Subcutaneous abdominal adipose tissue (tissue), 5 donors: ENCODE measurements around the gene EDN3.

Source experiments
- H3K27ac ChIP-seq: one replicate; pipeline ENCODE4 v1.7.0; 2013; ENCODE audit warnings: low read depth, mild to moderate bottlenecking, inconsistent platforms, low read length, moderate library complexity
- H3K27me3 ChIP-seq, 5 donors: one replicate each; pipeline ENCODE4 v1.7.0; 2013; ENCODE audit warnings: low read length in 5 of 5, inconsistent platforms in 1 of 5; ENCODE audit not compliant: control insufficient read depth in 5 of 5, insufficient read depth in 4 of 5
- H3K36me3 ChIP-seq, 5 donors: one replicate each; pipeline ENCODE4 v1.7.0; 2013; ENCODE audit warnings: low read length in 5 of 5; ENCODE audit not compliant: control insufficient read depth in 5 of 5, insufficient read depth in 5 of 5
- H3K4me1 ChIP-seq, 5 donors: one replicate each; pipeline ENCODE4 v1.7.0; 2013; ENCODE audit warnings: low read length in 5 of 5, mild to moderate bottlenecking in 3 of 5, moderate library complexity in 1 of 5; ENCODE audit not compliant: control insufficient read depth in 5 of 5, insufficient read depth in 5 of 5
- H3K4me3 ChIP-seq, 5 donors: one replicate each; pipeline ENCODE4 v1.7.0; 2013; ENCODE audit warnings: low read length in 5 of 5, low read depth in 1 of 5
- H3K9ac ChIP-seq, 5 donors: one replicate each; pipeline ENCODE4 v1.7.0; 2013; ENCODE audit warnings: low read length in 5 of 5, mild to moderate bottlenecking in 4 of 5, moderate library complexity in 3 of 5
- H3K9me3 ChIP-seq, 5 donors: one replicate each; pipeline ENCODE4 v1.7.0; 2013; ENCODE audit warnings: low read length in 5 of 5; ENCODE audit not compliant: control insufficient read depth in 5 of 5
- donor health status: healthy.
- donor health status: healthy.
- donor health status: healthy.
- donor health status: healthy.
- donor health status: healthy.

The EDN3 gene

DNA sequence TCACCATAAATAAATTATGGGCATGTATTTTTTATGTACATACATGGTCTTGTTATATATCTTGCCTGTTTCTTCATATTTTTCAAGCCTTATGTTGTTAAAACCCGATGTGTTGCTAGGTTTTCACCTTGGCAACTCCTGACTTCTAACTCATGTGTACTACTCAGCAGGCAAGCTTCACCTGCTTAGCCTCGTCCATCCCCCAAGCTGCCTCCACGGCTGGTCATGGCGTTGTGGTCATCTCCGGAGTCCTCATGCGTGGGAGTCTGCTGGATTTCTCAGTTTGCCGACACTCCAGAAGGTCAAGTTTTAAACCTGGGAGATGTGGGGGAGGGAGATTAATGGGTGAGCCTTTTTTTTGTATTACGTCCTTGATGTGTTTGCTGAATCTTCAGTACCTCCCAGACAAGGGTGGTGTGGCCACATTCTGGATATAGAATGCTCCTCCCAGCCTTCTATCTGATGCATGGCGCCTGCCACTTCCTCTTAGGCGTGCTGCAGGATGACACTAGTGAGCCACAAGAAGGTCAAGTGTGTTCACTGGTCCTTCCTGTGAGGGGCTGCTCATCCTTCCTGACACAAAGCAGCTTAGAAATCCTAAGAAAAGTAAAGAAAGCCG lies 26.6 kb upstream of the EDN3 start:
- H3K9ac ChIP-seq, result no peak overlapping the region
- peaks cover 0 to 7% (median 4%) of the 10 kb centered on the region in 5 donors for H3K27me3 ChIP-seq
- no peak overlapping the region for H3K4me3 ChIP-seq
- no peaks in the 10 kb centered on the region for H3K9me3 ChIP-seq
- no peak overlapping the region for H3K27ac ChIP-seq
- no peaks in the 10 kb centered on the region for H3K36me3 ChIP-seq
- H3K4me1 ChIP-seq, result peaks cover 0 to 14% (median 3%) of the 10 kb centered on the region in 5 donors

DNA sequence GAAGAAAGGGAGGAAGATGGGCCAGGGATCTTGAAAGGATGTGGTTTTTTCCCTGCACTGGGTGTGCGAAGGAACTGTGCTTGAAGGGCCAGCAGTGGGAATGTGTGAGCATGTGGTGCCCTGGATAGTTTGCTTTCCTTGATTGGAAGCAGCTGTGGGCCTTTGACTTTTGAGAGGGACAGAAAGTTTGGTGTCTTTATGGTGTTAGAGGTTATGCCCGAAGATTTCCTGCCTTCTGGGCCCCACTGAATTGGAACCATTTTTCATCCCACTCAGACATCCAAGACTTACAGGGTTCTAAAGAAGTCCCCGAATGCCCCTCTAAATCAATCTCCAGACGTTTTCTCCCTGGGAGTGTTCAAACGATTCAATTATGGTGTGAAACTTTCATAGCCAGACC lies 23.5 kb upstream of the EDN3 start:
- Histone ChIP-seq H3K36me3 (no peaks in the 10 kb centered on the region), H3K9ac (no peak overlapping the region), H3K27me3 (peaks cover 0 to 4% (median 0%) of the 10 kb centered on the region in 5 donors), H3K9me3 (no peaks in the 10 kb centered on the region), H3K4me3 (no peak overlapping the region), H3K4me1 (peaks cover 0 to 43% (median 24%) of the 10 kb centered on the region in 5 donors), H3K27ac (no peak overlapping the region)

DNA sequence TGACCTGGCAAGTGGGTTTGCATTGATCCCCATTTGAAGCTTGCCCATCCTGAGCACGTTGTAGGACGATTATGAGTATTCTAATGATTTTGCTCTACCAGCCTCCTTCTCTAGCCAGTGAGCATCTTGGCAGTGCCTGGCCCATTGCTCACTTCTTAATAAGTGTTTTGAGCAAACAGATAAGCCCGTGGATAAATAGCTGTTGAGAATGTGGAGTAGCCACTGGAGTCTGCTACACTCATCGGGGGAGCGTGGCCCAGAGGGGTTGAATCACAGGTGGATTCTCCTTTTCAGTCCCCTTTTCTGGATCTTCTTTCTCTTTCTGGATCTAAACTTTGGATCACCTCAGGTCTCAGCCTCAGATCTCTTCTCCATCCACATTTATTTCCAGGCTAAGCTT lies 15.9 kb upstream of the EDN3 start:
- Histone ChIP-seq H3K9me3 (no peaks in the 10 kb centered on the region), H3K4me1 (peaks cover 0 to 23% (median 15%) of the 10 kb centered on the region in 5 donors), H3K9ac (no peak overlapping the region), H3K27ac (no peak overlapping the region), H3K36me3 (no peaks in the 10 kb centered on the region), H3K4me3 (no peak overlapping the region), H3K27me3 (no peaks in the 10 kb centered on the region)

DNA sequence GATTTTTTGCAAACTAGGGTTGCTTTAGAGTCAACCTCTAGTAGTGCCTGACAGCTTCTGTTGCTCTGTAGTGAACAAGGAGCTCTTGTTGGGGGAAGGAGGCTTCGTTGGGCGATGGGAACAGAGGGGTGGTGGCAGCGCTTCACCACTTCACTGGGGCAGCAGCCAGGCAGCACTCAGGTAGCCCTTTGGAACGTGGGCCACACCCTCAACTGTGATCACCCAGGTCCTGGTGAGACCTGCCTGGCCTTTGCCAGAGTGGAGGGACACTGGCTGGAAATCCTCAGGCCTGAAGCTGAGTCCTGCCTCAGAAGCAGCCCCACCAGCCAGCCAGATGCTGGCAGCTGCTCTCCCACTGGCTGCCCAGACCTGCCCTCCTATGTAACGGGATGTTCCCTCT lies 10.4 kb upstream of the EDN3 start:
- Histone ChIP-seq H3K27me3 (peaks cover 4 to 9% (median 6%) of the 10 kb centered on the region in 5 donors), H3K36me3 (no peaks in the 10 kb centered on the region), H3K27ac (no peak overlapping the region), H3K4me3 (no peak overlapping the region), H3K4me1 (no peaks in the 10 kb centered on the region), H3K9ac (no peak overlapping the region), H3K9me3 (no peaks in the 10 kb centered on the region)

DNA sequence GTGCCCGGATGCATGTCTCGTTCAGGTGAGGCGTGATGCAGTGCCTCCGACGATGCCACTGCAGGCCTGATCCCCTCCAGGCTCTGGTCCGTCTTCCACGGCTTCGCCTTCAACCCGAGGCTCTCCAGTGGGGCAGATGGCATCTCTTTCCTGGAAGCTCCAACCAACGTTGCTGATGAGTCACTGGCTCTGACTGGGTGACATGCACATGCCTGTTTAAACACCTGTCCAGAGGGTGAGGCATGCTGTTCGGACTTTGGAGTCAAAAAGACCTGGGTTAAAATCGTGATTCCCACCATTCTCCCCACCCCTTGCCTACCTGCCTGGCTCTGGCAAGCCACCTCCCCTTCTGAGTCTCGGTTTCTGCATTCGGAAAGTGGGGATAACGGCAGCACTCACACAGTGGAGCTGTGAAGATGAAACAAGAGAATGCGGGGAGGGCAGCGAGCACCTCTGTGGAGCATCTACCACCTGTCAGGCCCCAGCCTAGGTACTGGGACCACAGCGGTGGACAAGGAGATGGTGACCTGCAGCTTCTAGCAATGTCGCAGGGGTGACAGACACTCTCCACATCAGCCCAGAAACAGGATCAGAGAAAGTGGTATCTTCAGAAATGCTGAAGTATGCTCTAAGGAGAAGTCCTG lies 8.5 kb upstream of the EDN3 start:
- Histone ChIP-seq H3K9me3 (no peaks in the 10 kb centered on the region), H3K27ac (no peak overlapping the region), H3K9ac (no peak overlapping the region), H3K4me1 (no peaks in the 10 kb centered on the region), H3K4me3 (no peak overlapping the region), H3K27me3 (peaks cover 7 to 11% (median 8%) of the 10 kb centered on the region in 5 donors), H3K36me3 (no peaks in the 10 kb centered on the region)

DNA sequence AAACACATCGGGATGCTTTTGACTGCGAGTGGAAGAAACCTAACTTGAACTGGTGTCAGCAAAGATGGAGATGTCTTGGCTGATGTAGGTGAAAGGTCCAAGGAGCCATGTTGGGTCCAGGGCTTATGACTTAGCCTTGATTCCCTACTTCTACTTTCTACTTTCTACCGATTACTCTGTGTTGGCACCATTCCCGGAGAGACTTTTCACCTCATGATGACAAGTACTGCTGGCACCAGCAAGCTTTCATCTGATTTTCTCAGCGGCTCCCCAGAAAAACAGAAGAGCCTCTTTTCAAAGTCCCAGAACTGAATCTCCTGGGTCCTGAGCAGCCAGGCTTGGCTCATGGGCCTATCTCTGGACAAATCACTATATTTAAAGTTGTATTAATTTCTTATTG lies 4.9 kb upstream of the EDN3 start:
- H3K27me3 ChIP-seq, result peaks cover 21 to 26% (median 24%) of the 10 kb centered on the region in 5 donors
- H3K9me3 ChIP-seq, result no peaks in the 10 kb centered on the region
- H3K4me3 ChIP-seq, result no peak overlapping the region
- H3K4me1 ChIP-seq, result peaks cover 0 to 2% (median 0%) of the 10 kb centered on the region in 5 donors
- no peak overlapping the region for H3K27ac ChIP-seq
- H3K9ac ChIP-seq, result no peak overlapping the region
- no peaks in the 10 kb centered on the region for H3K36me3 ChIP-seq

DNA sequence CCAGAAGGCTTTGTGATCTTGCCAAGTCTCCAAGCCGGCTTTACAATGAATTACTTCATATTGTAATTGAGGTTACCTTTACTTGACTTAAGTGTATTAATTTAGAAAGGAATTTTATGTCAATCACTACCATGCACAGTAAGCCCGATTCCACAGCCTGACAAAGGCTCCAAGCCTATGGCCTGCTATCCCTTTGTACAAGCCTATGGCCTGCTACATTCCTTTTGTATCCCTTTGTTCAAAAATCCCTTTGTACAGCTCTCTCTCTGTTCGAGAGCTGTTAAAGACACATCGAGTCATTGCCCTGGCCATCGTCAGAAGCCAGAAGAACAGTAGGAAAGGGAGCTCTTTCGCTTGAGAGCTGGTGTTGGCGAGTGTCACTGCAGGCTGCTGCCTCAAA lies 2.7 kb upstream of the EDN3 start:
- no peak overlapping the region for H3K27ac ChIP-seq
- no peak overlapping the region for H3K9ac ChIP-seq
- no peaks in the 10 kb centered on the region for H3K36me3 ChIP-seq
- H3K9me3 ChIP-seq, result no peaks in the 10 kb centered on the region
- H3K4me3 ChIP-seq, result no peak overlapping the region
- H3K4me1 ChIP-seq, result peaks cover 0 to 8% (median 0%) of the 10 kb centered on the region in 5 donors
- H3K27me3 ChIP-seq, result peaks cover 12 to 42% (median 40%) of the 10 kb centered on the region in 5 donors

DNA sequence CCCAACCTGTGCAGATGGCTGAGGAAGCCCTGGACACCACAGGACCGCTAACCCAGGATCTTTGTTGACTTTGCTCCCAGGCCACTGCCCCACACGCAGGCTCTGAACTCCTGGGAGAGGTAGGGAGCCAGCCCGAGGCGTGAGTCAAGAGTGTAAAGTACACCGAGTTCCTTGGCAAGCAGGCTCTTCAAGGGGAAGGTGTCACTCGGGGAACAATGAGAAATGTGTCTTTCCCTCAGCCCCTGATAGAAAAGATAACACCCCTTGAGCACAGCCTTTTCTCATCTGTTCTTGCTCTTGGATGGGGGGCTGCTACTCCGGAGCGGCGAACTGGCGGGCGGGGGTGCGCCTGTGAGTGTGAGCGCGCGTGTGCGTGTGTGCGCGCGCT lies 472 bp upstream of the EDN3 start:
- no peak overlapping the region for H3K9ac ChIP-seq
- H3K36me3 ChIP-seq, result no peaks in the 10 kb centered on the region
- no peak overlapping the region for H3K4me3 ChIP-seq
- no peaks in the 10 kb centered on the region for H3K9me3 ChIP-seq
- H3K4me1 ChIP-seq, result peaks cover 0 to 8% (median 0%) of the 10 kb centered on the region in 5 donors
- H3K27ac ChIP-seq, result no peak overlapping the region
- H3K27me3 ChIP-seq, result peaks cover 12 to 47% (median 39%) of the 10 kb centered on the region in 5 donors

DNA sequence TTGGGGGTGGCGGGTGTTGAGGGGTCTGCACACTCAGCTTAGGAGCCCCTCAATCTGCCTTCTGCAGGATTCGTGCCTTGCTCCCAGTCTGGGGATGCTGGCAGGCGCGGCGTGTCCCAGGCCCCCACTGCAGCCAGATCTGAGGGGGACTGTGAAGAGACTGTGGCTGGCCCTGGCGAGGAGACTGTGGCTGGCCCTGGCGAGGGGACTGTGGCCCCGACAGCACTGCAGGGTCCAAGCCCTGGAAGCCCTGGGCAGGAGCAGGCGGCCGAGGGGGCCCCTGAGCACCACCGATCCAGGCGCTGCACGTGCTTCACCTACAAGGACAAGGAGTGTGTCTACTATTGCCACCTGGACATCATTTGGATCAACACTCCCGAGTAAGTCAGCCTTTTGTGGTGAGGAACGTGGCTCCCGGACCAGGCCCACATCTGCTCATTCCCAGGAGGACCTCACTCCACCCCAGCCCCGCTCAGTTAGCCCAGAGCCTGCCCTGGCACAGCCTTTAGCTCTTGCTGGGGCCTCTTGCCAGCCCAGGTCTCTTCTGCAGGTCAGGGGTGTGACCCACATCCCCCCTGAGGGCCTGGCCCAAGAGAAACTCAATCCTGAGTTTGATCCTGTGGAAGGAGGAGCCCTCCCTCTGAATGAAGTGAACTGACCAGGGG lies 1.1 kb downstream of the EDN3 start:
- H3K4me3 ChIP-seq, result no peak overlapping the region

More for the DNA sequence above, 1.1 kb downstream of the EDN3 start:
- H3K27me3 ChIP-seq, result peaks cover 12 to 43% (median 37%) of the 10 kb centered on the region in 5 donors
- H3K9ac ChIP-seq, result no peak overlapping the region
- H3K9me3 ChIP-seq, result no peaks in the 10 kb centered on the region
- no peak overlapping the region for H3K27ac ChIP-seq
- H3K36me3 ChIP-seq, result no peaks in the 10 kb centered on the region
- peaks cover 0 to 8% (median 0%) of the 10 kb centered on the region in 5 donors for H3K4me1 ChIP-seq
